DOHH2 (cell line): Measurements from ENCODE around the gene MSTO1.
"Not testable (repeated sequence)": the region's sequence is repeated elsewhere in the genome, so short reads cannot be mapped to it uniquely, and the experiment has no call there.

Source experiments
- H3F3A ChIP-seq: fragments of 200-600 bp; sonication (generic), shearing (Covaris generic); 2 replicates; pipeline ENCODE4 v1.6.0; 2016; ENCODE audit warnings: antibody characterized with exemption, mild to moderate bottlenecking; ENCODE audit not compliant: control insufficient read depth, insufficient read depth
- H3K27ac ChIP-seq: fragments of 200-600 bp; sonication (generic); 2 replicates; pipeline ENCODE4 v1.5.1; 2014; ENCODE audit warnings: low read depth, mild to moderate bottlenecking, low read length, moderate library complexity
- H3K27me3 ChIP-seq: fragments of 200-600 bp; sonication (generic); 2 replicates; pipeline ENCODE4 v1.6.1; 2014; ENCODE audit warnings: mild to moderate bottlenecking, low read length, mixed read lengths; ENCODE audit not compliant: control insufficient read depth
- H3K36me3 ChIP-seq: fragments of 200-600 bp; sonication (generic); 2 replicates; pipeline ENCODE4 v1.6.1; 2014; ENCODE audit warnings: mild to moderate bottlenecking, low read length, moderate library complexity, mixed read lengths; ENCODE audit not compliant: control insufficient read depth
- H3K4me1 ChIP-seq: fragments of 200-600 bp; sonication (generic); 2 replicates; pipeline ENCODE4 v1.6.1; 2014; ENCODE audit warnings: mild to moderate bottlenecking, low read length, mixed read lengths; ENCODE audit not compliant: control insufficient read depth
- H3K4me2 ChIP-seq: fragments of 200-600 bp; sonication (generic); 2 replicates; pipeline ENCODE4 v1.6.0; 2014; ENCODE audit warnings: mild to moderate bottlenecking, low read length, moderate library complexity
- H3K4me3 ChIP-seq: fragments of 200-600 bp; sonication (generic); 2 replicates; pipeline ENCODE4 v1.5.1; 2014; ENCODE audit warnings: mild to moderate bottlenecking, low read length, mixed read lengths
- H3K79me2 ChIP-seq: fragments of 200-600 bp; sonication (generic); 2 replicates; pipeline ENCODE4 v1.6.1; 2014; ENCODE audit warnings: mild to moderate bottlenecking, low read length, mixed read lengths; ENCODE audit not compliant: control insufficient read depth
- H3K9me2 ChIP-seq: fragments of 200-600 bp; sonication (generic); replicated peaks from 2 replicates; pipeline ENCODE4 v1.6.1; 2014; ENCODE audit warnings: mild to moderate bottlenecking, low read length, mixed read lengths; ENCODE audit not compliant: control insufficient read depth
- H3K9me3 ChIP-seq: fragments of 200-600 bp; sonication (generic); 2 replicates; pipeline ENCODE4 v1.6.1; 2014; ENCODE audit warnings: antibody characterized with exemption, low read length, mixed read lengths; ENCODE audit not compliant: control insufficient read depth, insufficient read depth
- H4K20me1 ChIP-seq: fragments of 200-600 bp; sonication (generic); 2 replicates; pipeline ENCODE4 v1.6.0; 2014; ENCODE audit warnings: low read depth, mild to moderate bottlenecking, antibody characterized with exemption, low read length, moderate library complexity; ENCODE audit not compliant: control insufficient read depth, insufficient read depth
- CTCF ChIP-seq: fragments of 200-600 bp; sonication (generic); IDR thresholded peaks from one replicate; pipeline ENCODE4 v1.5.1; 2014; ENCODE audit warnings: antibody characterized with exemption, mild to moderate bottlenecking, low read depth, low read length; ENCODE audit not compliant: poor library complexity, severe bottlenecking
- EZH2phosphoT487 ChIP-seq: fragments of 200-600 bp; sonication (generic); IDR thresholded peaks from 2 replicates; pipeline ENCODE4 v1.6.1; 2017; ENCODE audit warnings: borderline replicate concordance, mild to moderate bottlenecking, antibody characterized with exemption, low read length, moderate library complexity, mixed read lengths

The MSTO1 gene

GRCh38 chr1:155569988-155570592 is 39.9 kb upstream of the MSTO1 start:
- Histone ChIP-seq H3K4me2 (no peak overlapping the region), H4K20me1 (peaks cover 15% of the 10 kb centered on the region; the same call in 1 of the 2 replicates), H3K9me3 (no peaks in the 10 kb centered on the region), H3K4me1 (peaks cover 11% of the 10 kb centered on the region), H3K9me2 (no peaks in the 10 kb centered on the region), H3K36me3 (peaks cover 38% of the 10 kb centered on the region), H3K4me3 (no peak overlapping the region), H3K27ac (no peak overlapping the region), H3K27me3 (no peaks in the 10 kb centered on the region), H3F3A (peaks cover 10% of the 10 kb centered on the region), H3K79me2 (peaks cover 84% of the 10 kb centered on the region)
- no peak for TF ChIP-seq EZH2phosphoT487
- no peak for TF ChIP-seq CTCF

- Histone ChIP-seq H3K79me2 (peaks cover 80% of the 10 kb centered on the region), H3K36me3 (peaks cover 33% of the 10 kb centered on the region), H3K27ac (no peak overlapping the region), H4K20me1 (peaks cover 15% of the 10 kb centered on the region; the same call in 1 of the 2 replicates), H3K4me2 (no peak overlapping the region), H3K27me3 (no peaks in the 10 kb centered on the region), H3K4me3 (no peak overlapping the region), H3K4me1 (peaks cover 11% of the 10 kb centered on the region), H3K9me2 (no peaks in the 10 kb centered on the region), H3K9me3 (no peaks in the 10 kb centered on the region), H3F3A (peaks cover 10% of the 10 kb centered on the region)
- TF ChIP-seq EZH2phosphoT487 (no peak), CTCF (no peak)
These were observed 39.4 kb upstream of the MSTO1 start for GRCh38 chr1:155570593-155570990.

- H3K79me2 ChIP-seq: peaks cover 54% of the 10 kb centered on the region
- H3F3A ChIP-seq: peaks cover 10% of the 10 kb centered on the region
- peaks cover 25% of the 10 kb centered on the region for H3K36me3 ChIP-seq
- TF ChIP-seq EZH2phosphoT487: no peak
- no peak for TF ChIP-seq CTCF
- peaks cover 11% of the 10 kb centered on the region for H3K4me1 ChIP-seq
- H3K4me3 ChIP-seq: no peak overlapping the region
- no peak overlapping the region for H3K27ac ChIP-seq
- no peaks in the 10 kb centered on the region for H3K9me3 ChIP-seq
- H3K9me2 ChIP-seq: no peaks in the 10 kb centered on the region
- H3K27me3 ChIP-seq: no peaks in the 10 kb centered on the region
- H3K4me2 ChIP-seq: no peak overlapping the region
- peaks cover 15% of the 10 kb centered on the region; the same call in 1 of the 2 replicates for H4K20me1 ChIP-seq
These were observed 35.9 kb upstream of the MSTO1 start for GRCh38 chr1:155574077-155574476.

GRCh38 chr1:155575608-155576007 is 34.4 kb upstream of the MSTO1 start:
- Histone ChIP-seq H3K36me3 (peaks cover 13% of the 10 kb centered on the region), H3K4me1 (peaks cover 11% of the 10 kb centered on the region), H3F3A (peaks cover 10% of the 10 kb centered on the region), H3K79me2 (peaks cover 41% of the 10 kb centered on the region)
- not testable (repeated sequence) for H4K20me1 ChIP-seq, H3K27me3 ChIP-seq, H3K9me2 ChIP-seq, H3K4me3 ChIP-seq, H3K27ac ChIP-seq, H3K4me2 ChIP-seq, H3K9me3 ChIP-seq

GRCh38 chr1:155583846-155584245 is 26.2 kb upstream of the MSTO1 start:
- H3K36me3 ChIP-seq, H3K9me3 ChIP-seq, H3K9me2 ChIP-seq, H3K4me3 ChIP-seq, H3K79me2 ChIP-seq, H3K27ac ChIP-seq, H3K4me2 ChIP-seq, H3K27me3 ChIP-seq, H3K4me1 ChIP-seq, H4K20me1 ChIP-seq, H3F3A ChIP-seq: not testable (repeated sequence)

GRCh38 chr1:155589282-155589681 is 20.7 kb upstream of the MSTO1 start:
- H3K27ac ChIP-seq, H3K9me3 ChIP-seq, H3K27me3 ChIP-seq: not testable (repeated sequence)

More at GRCh38 chr1:155589282-155589681, 20.7 kb upstream of the MSTO1 start:
- H3F3A ChIP-seq, H3K4me2 ChIP-seq, H3K9me2 ChIP-seq, H3K4me1 ChIP-seq, H3K4me3 ChIP-seq, H3K36me3 ChIP-seq, H3K79me2 ChIP-seq, H4K20me1 ChIP-seq: not testable (repeated sequence)
